ENCODE measurements around the gene ZC3H12A.
"Not testable (repeated sequence)": the region's sequence is repeated elsewhere in the genome, so short reads cannot be mapped to it uniquely, and the experiment has no call there.

The ZC3H12A gene

DNA sequence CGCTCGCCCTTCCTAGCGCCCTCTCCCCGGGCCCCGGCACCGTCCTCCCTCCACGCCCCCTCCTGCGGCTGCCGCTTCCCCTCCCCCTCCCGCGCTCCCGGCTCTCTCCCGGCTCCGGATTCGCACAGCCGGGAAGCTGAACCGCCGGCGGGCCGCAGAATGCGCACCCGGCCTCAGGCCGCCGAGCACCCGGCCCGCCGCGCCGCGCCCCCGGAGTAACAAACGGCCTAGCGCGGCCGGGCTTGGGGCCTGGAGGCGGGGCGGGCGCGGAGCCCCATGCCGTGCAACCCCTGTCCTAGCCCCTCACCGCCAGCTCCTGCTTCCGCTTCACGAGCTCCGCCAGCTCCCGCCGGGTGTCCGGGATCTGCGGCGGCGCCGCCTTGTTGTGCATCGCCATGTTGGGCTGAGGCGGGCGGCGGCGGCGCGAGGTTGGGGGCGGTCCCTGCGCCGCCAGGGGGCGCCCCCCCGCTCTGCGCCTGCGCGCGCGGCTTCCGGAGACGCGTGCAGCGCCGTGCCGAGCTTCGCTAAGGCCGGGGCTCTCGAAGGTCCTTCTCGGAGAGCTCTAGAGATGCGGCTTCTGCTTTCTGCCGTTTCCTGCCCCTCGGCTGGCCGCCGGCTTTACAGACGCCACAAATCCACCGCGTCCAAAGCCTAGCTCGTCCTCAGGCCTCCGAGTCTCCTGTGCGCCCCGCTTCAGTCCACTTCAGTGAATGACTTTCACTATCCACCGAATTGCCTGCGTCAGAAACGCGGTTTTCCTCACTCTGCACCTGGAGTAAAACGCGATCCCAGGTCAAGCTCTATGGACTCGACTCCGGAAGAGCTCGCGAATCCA lies 40.2 kb downstream of the ZC3H12A start, which contains the start of gene MEAF6:
Gene MEAF6, minus strand, starts transcription at position 417 of the 835 bp plus-strand sequence. Its CDS starts 20 bp downstream, at position 397.
- peak; percentile 65 to 86 for DNase-seq (ENCODE audit: low read depth in 1 of 2, low spot score in 1 of 2)
- H3K27ac ChIP-seq (replicated peaks): peak within 1 kb of the TSS; percentile 80
- H3K27me3 ChIP-seq (ENCODE audit: insufficient read depth, poor library complexity, severe bottlenecking): no peaks in the 10 kb centered on the region
- peak within 1 kb of the TSS; percentile 75 for H3K4me3 ChIP-seq (replicated peaks; ENCODE audit: insufficient read depth, low read length)
- TF ChIP-seq POLR2AphosphoS5 (IDR thresholded peaks at IDR 0.05; ENCODE audit: low read depth) (peak; percentile 77), GABPA (IDR thresholded peaks at IDR 0.05; ENCODE audit: low read depth) (no peak), SPI1 (IDR thresholded peaks at IDR 0.05; ENCODE audit: borderline replicate concordance, low read depth) (peak; percentile 66; the same call in 1 of the 2 replicates)
- TF ChIP-seq, protein P1, sequence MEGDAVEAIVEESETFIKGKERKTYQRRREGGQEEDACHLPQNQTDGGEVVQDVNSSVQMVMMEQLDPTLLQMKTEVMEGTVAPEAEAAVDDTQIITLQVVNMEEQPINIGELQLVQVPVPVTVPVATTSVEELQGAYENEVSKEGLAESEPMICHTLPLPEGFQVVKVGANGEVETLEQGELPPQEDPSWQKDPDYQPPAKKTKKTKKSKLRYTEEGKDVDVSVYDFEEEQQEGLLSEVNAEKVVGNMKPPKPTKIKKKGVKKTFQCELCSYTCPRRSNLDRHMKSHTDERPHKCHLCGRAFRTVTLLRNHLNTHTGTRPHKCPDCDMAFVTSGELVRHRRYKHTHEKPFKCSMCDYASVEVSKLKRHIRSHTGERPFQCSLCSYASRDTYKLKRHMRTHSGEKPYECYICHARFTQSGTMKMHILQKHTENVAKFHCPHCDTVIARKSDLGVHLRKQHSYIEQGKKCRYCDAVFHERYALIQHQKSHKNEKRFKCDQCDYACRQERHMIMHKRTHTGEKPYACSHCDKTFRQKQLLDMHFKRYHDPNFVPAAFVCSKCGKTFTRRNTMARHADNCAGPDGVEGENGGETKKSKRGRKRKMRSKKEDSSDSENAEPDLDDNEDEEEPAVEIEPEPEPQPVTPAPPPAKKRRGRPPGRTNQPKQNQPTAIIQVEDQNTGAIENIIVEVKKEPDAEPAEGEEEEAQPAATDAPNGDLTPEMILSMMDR (IDR thresholded peaks at IDR 0.05; ENCODE audit: insufficient read depth, low read length): peak; percentile 15
- TF ChIP-seq, protein P2, sequence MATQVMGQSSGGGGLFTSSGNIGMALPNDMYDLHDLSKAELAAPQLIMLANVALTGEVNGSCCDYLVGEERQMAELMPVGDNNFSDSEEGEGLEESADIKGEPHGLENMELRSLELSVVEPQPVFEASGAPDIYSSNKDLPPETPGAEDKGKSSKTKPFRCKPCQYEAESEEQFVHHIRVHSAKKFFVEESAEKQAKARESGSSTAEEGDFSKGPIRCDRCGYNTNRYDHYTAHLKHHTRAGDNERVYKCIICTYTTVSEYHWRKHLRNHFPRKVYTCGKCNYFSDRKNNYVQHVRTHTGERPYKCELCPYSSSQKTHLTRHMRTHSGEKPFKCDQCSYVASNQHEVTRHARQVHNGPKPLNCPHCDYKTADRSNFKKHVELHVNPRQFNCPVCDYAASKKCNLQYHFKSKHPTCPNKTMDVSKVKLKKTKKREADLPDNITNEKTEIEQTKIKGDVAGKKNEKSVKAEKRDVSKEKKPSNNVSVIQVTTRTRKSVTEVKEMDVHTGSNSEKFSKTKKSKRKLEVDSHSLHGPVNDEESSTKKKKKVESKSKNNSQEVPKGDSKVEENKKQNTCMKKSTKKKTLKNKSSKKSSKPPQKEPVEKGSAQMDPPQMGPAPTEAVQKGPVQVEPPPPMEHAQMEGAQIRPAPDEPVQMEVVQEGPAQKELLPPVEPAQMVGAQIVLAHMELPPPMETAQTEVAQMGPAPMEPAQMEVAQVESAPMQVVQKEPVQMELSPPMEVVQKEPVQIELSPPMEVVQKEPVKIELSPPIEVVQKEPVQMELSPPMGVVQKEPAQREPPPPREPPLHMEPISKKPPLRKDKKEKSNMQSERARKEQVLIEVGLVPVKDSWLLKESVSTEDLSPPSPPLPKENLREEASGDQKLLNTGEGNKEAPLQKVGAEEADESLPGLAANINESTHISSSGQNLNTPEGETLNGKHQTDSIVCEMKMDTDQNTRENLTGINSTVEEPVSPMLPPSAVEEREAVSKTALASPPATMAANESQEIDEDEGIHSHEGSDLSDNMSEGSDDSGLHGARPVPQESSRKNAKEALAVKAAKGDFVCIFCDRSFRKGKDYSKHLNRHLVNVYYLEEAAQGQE (IDR thresholded peaks at IDR 0.05; ENCODE audit: insufficient replicate concordance, low read depth): peak; percentile 50

DNA sequence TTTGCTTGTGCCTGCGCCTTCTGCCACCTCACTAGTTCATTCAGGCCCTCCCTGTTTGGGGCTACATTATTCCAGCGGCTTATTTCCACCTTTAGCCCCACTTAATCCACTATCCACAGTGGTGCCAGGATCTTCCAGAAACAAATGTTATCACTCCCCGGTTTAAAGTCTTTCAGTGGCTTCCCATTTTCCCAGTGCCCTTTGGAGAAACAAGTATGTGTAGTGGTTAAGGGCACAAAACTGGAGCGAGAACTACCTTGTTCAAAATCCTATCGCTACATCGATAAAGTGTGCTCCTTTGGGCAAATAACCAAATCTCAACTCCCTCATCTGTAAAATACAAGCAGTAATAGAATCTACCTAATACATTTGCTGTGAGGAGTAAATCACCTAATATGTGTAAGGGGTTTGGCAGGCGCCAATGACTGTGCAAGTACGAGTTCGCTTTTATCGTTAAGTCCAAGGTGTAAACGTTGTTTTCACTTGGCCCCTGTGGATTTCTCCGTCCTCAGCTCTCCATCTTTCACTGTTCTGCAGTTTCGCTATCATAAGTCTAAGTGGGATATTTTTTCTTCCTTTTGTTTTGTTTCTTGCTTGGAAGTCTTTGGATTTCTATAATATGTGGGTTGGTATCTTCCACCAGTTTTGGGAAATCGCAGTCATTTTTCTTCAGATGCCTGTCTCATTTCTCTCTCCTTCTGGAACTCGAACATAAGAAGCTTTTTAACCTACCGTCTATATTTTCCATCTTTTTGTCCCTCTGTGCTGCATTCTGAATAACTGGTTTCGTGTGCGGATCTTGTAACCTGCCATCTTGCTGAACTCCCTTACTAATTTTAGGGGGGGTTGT lies 41.0 kb downstream of the ZC3H12A start:
- Histone ChIP-seq H3K27me3 (ENCODE audit: insufficient read depth, poor library complexity, severe bottlenecking) (no peaks in the 10 kb centered on the region), H3K27ac (replicated peaks) (peak overlapping the region; percentile 80), H3K4me3 (replicated peaks; ENCODE audit: insufficient read depth, low read length) (peak overlapping the region; percentile 75)
- TF ChIP-seq, protein P1 (IDR thresholded peaks at IDR 0.05; ENCODE audit: insufficient read depth, low read length): no peak
- TF ChIP-seq POLR2AphosphoS5 (IDR thresholded peaks at IDR 0.05; ENCODE audit: low read depth): no peak
- TF ChIP-seq GABPA (IDR thresholded peaks at IDR 0.05; ENCODE audit: low read depth): no peak
- no peak for TF ChIP-seq SPI1 (IDR thresholded peaks at IDR 0.05; ENCODE audit: borderline replicate concordance, low read depth)
- TF ChIP-seq, protein P2 (IDR thresholded peaks at IDR 0.05; ENCODE audit: insufficient replicate concordance, low read depth): no peak
- no peak for DNase-seq (ENCODE audit: low read depth in 1 of 2, low spot score in 1 of 2)

DNA sequence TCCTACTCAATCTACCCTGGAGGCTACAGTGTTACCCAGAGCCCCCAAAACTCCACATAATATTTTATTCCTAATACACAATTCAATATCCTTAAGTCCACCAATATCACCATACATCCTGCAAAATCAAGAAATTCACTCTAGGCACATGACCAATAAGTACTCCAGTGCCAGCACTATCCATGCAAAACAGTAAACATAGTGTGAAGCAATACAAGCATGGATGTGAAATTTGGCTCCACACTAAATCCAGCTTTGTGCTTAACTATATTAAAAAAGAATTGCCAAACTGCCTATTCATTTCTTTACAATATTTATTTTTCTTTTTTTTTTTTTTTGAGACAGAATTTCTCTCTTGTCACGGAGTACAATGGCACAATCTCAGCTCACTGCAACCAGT lies 43.2 kb downstream of the ZC3H12A start:
- TF ChIP-seq, protein P1 (IDR thresholded peaks at IDR 0.05; ENCODE audit: insufficient read depth, low read length): no peak
- no peak for DNase-seq (ENCODE audit: low read depth in 1 of 2, low spot score in 1 of 2)
- no peak overlapping the region for H3K27ac ChIP-seq (replicated peaks)
- H3K27me3 ChIP-seq (ENCODE audit: insufficient read depth, poor library complexity, severe bottlenecking): no peaks in the 10 kb centered on the region
- no peak overlapping the region for H3K4me3 ChIP-seq (replicated peaks; ENCODE audit: insufficient read depth, low read length)

DNA sequence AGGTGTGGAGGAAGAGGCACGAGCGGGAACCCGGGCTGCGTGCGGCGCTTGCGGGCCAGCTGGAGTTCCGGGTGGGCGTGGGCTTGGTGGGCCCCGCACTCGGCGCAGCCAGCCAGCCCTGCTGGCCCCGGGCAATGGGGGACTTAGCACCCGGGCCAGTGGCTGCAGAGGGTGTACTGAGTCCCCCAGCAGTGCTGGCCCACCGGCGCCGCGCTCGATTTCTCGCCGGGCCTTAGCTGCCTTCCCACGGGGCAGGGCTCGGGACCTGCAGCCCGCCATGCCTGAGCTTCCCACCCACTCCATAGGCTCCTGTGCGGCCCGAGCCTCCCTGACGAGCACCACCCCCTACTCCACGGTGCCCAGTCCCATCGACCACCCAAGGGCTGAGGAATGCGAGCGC lies 43.9 kb downstream of the ZC3H12A start:
- not testable (repeated sequence) for H3K27ac ChIP-seq (replicated peaks); DNase-seq (ENCODE audit: low read depth in 1 of 2, low spot score in 1 of 2); H3K27me3 ChIP-seq (ENCODE audit: insufficient read depth, poor library complexity, severe bottlenecking); H3K4me3 ChIP-seq (replicated peaks; ENCODE audit: insufficient read depth, low read length)

DNA sequence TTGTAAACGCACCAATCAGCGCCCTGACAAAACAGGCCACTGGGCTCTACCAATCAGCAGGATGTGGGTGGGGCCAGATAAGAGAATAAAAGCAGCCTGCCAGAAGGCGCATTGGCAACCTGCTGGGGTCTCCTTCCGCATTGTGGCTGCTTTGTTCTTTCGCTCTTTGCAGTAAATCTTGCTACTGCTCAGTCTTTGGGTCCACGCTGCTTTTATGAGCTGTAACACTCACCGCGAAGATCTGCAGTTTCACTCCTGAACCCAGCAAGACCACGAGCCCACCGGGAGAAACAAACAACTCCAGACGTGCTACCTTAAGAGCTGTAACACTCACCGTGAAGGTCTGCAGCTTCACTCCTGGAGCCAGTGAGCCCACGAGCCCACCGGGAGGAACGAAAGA lies 44.5 kb downstream of the ZC3H12A start:
- H3K27me3 ChIP-seq (ENCODE audit: insufficient read depth, poor library complexity, severe bottlenecking); DNase-seq (ENCODE audit: low read depth in 1 of 2, low spot score in 1 of 2); H3K4me3 ChIP-seq (replicated peaks; ENCODE audit: insufficient read depth, low read length); H3K27ac ChIP-seq (replicated peaks): not testable (repeated sequence)
